H1 (cell line): Measurements from ENCODE around the gene MEF2C. TPM values are rescaled to one million over a fixed set of nuclear protein-coding genes. Genes with fewer than 3 reads are reported as not detected.

ENCODE experiments used
- CTBP2 ChIP-seq: IDR thresholded peaks from 2 replicates; pipeline ENCODE4 v1.7.0; 2011; ENCODE audit warnings: borderline replicate concordance, mild to moderate bottlenecking, moderate library complexity, mixed read lengths, low read length; ENCODE audit not compliant: insufficient read depth, insufficient read length
- CTCF ChIP-seq, 3 experiments: IDR thresholded peaks; 1 replicate in 2 of 3; 2 replicates in 1 of 3; pipeline versions ENCODE4 v1.5.1 to v1.6.1; 2011; ENCODE audit warnings: low read length in 3 of 3, mild to moderate bottlenecking in 3 of 3, inconsistent platforms in 2 of 3, low read depth in 1 of 3, moderate library complexity in 1 of 3; ENCODE audit not compliant: insufficient read depth in 1 of 3; ENCODE audit errors: control extremely low read depth in 1 of 3
- KDM4A ChIP-seq: IDR thresholded peaks from one replicate; pipeline ENCODE4 v1.7.1; 2012; ENCODE audit warnings: low read depth, mild to moderate bottlenecking, moderate library complexity, low read length, inconsistent platforms; ENCODE audit not compliant: severe bottlenecking
- SIN3A ChIP-seq, 2 experiments: IDR thresholded peaks in 1 of 2; conservative IDR thresholded peaks in 1 of 2; 2 replicates each; pipeline ENCODE4 v1.6.1; 2011 to 2012; ENCODE audit warnings: low read length in 2 of 2, improper control_type of control experiment in 1 of 2, low read depth in 1 of 2, mild to moderate bottlenecking in 1 of 2
- SUZ12 ChIP-seq: fragments of 200-600 bp; sonication (generic); IDR thresholded peaks from 2 replicates; pipeline ENCODE4 v1.6.1; 2012; ENCODE audit warnings: mild to moderate bottlenecking, inconsistent platforms, low read length, moderate library complexity, mixed read lengths
- polyA plus RNA-seq, 7 experiments: library from polyadenylated mRNA; depleted of rRNA in 3 of 7; stranded (reverse) in 5 of 7; unstranded in 2 of 7; fragments of >200 nt in 5 of 7; fragments of 200-250 nt in 2 of 7; gene quantifications; 1 replicate in 5 of 7; 2 replicates in 1 of 7; 4 replicates in 1 of 7; pipeline versions ENCODE4 v1.2.1 to v1.2.3, GENCODE V29; 2011 to 2013; ENCODE audit warnings: missing spikeins in 2 of 7, mixed read lengths in 2 of 7
- total RNA-seq: library from RNA; stranded (reverse); fragmentation: NEBNext Ultra II Directional; extraction: Animal tissue kit (Norgen Biotek cat#: 25700); gene quantifications from 2 replicates; pipeline ENCODE4 v1.2.1, GENCODE V29; 2021

Gene MEF2C
- total and polyA plus RNA-seq, 2 of the 8 experiments (the other 6 are each of a cell fraction or from before 2014, with no cell fraction given), result 0.59 to 0.99 TPM

- TF ChIP-seq CTBP2, result peak; percentile 47
- 0 out of 4 replicates have a peak, but pooled peaks of 1 of the 2 experiments have one; percentile 40 for TF ChIP-seq SIN3A (conservative IDR thresholded peaks at IDR 0.05 in 1 of 2, IDR thresholded peaks at IDR 0.05 in 1 of 2; ENCODE audit: low read depth in 1 of 2, low read length in 2 of 2)
- TF ChIP-seq KDM4A, result peak; percentile 14
- TF ChIP-seq CTCF (IDR thresholded peaks at IDR 0.05; ENCODE audit: control extremely low read depth in 1 of 3, insufficient read depth in 1 of 3, low read depth in 1 of 3, low read length in 3 of 3), result peak; percentile 15 to 46 (median 44); a peak in 3 of 4 replicates
- peak; percentile 66 for TF ChIP-seq SUZ12
Observed at GRCh38 chr5:88683506-88684135, 199.4 kb downstream of the MEF2C start (continued).
